ENCODE results near the gene ADK.
"Not testable (repeated sequence)": the region's sequence is repeated elsewhere in the genome, so short reads cannot be mapped to it uniquely, and the experiment has no call there.

DNA sequence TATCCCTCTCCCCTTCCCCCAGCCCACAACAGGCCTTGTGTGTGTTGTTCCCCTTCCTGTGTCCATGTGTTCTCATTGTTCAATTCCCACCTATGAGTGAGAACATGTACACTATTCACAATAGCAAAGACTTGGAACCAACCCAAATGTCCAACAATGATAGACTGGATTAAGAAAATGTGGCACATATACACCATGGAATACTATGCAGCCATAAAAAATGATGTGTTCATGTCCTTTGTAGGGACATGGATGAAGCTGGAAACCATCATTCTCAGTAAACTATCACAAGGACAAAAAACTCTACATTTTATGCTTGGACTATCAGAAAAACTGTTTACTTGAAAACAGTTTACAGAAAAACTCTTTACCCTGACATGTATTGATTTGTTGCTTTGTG is 347.6 kb downstream of the ADK start:
- TF ChIP-seq, protein P1, sequence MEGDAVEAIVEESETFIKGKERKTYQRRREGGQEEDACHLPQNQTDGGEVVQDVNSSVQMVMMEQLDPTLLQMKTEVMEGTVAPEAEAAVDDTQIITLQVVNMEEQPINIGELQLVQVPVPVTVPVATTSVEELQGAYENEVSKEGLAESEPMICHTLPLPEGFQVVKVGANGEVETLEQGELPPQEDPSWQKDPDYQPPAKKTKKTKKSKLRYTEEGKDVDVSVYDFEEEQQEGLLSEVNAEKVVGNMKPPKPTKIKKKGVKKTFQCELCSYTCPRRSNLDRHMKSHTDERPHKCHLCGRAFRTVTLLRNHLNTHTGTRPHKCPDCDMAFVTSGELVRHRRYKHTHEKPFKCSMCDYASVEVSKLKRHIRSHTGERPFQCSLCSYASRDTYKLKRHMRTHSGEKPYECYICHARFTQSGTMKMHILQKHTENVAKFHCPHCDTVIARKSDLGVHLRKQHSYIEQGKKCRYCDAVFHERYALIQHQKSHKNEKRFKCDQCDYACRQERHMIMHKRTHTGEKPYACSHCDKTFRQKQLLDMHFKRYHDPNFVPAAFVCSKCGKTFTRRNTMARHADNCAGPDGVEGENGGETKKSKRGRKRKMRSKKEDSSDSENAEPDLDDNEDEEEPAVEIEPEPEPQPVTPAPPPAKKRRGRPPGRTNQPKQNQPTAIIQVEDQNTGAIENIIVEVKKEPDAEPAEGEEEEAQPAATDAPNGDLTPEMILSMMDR (conservative IDR thresholded peaks at IDR 0.05; ENCODE audit: low read depth in 2 of 2) = not testable (repeated sequence)
- not testable (repeated sequence) for TF ChIP-seq EZH2phosphoT487 (IDR thresholded peaks at IDR 0.05; ENCODE audit: unreplicated experiment); ZNF331 (CRISPR knock-in tag; IDR thresholded peaks at IDR 0.05; ENCODE audit: low read depth); EZH2 (IDR thresholded peaks at IDR 0.05; ENCODE audit: low read depth, unreplicated experiment); POLR2AphosphoS5 (IDR thresholded peaks at IDR 0.05; ENCODE audit: low read depth); JUNB (IDR thresholded peaks at IDR 0.05; ENCODE audit: unreplicated experiment); CREB1 (CRISPR knock-in tag; IDR thresholded peaks at IDR 0.05; ENCODE audit: low read depth); STAT1 (IDR thresholded peaks at IDR 0.05; ENCODE audit: unreplicated experiment); ZNF114 (CRISPR knock-in tag; IDR thresholded peaks at IDR 0.05); NANOG (IDR thresholded peaks at IDR 0.05; ENCODE audit: borderline replicate concordance)
- TF ChIP-seq, protein P2, sequence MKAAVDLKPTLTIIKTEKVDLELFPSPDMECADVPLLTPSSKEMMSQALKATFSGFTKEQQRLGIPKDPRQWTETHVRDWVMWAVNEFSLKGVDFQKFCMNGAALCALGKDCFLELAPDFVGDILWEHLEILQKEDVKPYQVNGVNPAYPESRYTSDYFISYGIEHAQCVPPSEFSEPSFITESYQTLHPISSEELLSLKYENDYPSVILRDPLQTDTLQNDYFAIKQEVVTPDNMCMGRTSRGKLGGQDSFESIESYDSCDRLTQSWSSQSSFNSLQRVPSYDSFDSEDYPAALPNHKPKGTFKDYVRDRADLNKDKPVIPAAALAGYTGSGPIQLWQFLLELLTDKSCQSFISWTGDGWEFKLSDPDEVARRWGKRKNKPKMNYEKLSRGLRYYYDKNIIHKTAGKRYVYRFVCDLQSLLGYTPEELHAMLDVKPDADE (IDR thresholded peaks at IDR 0.05) = not testable (repeated sequence)
- TF ChIP-seq, protein P3, sequence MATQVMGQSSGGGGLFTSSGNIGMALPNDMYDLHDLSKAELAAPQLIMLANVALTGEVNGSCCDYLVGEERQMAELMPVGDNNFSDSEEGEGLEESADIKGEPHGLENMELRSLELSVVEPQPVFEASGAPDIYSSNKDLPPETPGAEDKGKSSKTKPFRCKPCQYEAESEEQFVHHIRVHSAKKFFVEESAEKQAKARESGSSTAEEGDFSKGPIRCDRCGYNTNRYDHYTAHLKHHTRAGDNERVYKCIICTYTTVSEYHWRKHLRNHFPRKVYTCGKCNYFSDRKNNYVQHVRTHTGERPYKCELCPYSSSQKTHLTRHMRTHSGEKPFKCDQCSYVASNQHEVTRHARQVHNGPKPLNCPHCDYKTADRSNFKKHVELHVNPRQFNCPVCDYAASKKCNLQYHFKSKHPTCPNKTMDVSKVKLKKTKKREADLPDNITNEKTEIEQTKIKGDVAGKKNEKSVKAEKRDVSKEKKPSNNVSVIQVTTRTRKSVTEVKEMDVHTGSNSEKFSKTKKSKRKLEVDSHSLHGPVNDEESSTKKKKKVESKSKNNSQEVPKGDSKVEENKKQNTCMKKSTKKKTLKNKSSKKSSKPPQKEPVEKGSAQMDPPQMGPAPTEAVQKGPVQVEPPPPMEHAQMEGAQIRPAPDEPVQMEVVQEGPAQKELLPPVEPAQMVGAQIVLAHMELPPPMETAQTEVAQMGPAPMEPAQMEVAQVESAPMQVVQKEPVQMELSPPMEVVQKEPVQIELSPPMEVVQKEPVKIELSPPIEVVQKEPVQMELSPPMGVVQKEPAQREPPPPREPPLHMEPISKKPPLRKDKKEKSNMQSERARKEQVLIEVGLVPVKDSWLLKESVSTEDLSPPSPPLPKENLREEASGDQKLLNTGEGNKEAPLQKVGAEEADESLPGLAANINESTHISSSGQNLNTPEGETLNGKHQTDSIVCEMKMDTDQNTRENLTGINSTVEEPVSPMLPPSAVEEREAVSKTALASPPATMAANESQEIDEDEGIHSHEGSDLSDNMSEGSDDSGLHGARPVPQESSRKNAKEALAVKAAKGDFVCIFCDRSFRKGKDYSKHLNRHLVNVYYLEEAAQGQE (IDR thresholded peaks at IDR 0.05; ENCODE audit: unreplicated experiment) = not testable (repeated sequence)
- TF ChIP-seq, protein P4, sequence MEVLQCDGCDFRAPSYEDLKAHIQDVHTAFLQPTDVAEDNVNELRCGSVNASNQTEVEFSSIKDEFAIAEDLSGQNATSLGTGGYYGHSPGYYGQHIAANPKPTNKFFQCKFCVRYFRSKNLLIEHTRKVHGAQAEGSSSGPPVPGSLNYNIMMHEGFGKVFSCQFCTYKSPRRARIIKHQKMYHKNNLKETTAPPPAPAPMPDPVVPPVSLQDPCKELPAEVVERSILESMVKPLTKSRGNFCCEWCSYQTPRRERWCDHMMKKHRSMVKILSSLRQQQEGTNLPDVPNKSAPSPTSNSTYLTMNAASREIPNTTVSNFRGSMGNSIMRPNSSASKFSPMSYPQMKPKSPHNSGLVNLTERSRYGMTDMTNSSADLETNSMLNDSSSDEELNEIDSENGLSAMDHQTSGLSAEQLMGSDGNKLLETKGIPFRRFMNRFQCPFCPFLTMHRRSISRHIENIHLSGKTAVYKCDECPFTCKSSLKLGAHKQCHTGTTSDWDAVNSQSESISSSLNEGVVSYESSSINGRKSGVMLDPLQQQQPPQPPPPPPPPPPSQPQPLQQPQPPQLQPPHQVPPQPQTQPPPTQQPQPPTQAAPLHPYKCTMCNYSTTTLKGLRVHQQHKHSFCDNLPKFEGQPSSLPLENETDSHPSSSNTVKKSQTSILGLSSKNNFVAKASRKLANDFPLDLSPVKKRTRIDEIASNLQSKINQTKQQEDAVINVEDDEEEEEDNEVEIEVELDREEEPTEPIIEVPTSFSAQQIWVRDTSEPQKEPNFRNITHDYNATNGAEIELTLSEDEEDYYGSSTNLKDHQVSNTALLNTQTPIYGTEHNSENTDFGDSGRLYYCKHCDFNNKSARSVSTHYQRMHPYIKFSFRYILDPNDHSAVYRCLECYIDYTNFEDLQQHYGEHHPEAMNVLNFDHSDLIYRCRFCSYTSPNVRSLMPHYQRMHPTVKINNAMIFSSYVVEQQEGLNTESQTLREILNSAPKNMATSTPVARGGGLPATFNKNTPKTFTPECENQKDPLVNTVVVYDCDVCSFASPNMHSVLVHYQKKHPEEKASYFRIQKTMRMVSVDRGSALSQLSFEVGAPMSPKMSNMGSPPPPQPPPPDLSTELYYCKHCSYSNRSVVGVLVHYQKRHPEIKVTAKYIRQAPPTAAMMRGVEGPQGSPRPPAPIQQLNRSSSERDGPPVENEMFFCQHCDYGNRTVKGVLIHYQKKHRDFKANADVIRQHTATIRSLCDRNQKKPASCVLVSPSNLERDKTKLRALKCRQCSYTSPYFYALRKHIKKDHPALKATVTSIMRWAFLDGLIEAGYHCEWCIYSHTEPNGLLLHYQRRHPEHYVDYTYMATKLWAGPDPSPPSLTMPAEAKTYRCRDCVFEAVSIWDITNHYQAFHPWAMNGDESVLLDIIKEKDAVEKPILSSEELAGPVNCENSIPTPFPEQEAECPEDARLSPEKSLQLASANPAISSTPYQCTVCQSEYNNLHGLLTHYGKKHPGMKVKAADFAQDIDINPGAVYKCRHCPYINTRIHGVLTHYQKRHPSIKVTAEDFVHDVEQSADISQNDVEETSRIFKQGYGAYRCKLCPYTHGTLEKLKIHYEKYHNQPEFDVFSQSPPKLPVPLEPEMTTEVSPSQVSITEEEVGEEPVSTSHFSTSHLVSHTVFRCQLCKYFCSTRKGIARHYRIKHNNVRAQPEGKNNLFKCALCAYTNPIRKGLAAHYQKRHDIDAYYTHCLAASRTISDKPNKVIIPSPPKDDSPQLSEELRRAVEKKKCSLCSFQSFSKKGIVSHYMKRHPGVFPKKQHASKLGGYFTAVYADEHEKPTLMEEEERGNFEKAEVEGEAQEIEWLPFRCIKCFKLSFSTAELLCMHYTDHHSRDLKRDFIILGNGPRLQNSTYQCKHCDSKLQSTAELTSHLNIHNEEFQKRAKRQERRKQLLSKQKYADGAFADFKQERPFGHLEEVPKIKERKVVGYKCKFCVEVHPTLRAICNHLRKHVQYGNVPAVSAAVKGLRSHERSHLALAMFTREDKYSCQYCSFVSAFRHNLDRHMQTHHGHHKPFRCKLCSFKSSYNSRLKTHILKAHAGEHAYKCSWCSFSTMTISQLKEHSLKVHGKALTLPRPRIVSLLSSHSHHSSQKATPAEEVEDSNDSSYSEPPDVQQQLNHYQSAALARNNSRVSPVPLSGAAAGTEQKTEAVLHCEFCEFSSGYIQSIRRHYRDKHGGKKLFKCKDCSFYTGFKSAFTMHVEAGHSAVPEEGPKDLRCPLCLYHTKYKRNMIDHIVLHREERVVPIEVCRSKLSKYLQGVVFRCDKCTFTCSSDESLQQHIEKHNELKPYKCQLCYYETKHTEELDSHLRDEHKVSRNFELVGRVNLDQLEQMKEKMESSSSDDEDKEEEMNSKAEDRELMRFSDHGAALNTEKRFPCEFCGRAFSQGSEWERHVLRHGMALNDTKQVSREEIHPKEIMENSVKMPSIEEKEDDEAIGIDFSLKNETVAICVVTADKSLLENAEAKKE (CRISPR knock-in tag; IDR thresholded peaks at IDR 0.05) = not testable (repeated sequence)
